ENCODE results near the gene SLC44A4. TPM values are rescaled to one million over a fixed set of nuclear protein-coding genes. Genes with fewer than 3 reads are reported as not detected.
"Not testable (repeated sequence)": the region's sequence is repeated elsewhere in the genome, so short reads cannot be mapped to it uniquely, and the experiment has no call there.

SLC44A4 gene
- total RNA-seq, 1 experiment from 2014 or later = 3.5 TPM

DNA sequence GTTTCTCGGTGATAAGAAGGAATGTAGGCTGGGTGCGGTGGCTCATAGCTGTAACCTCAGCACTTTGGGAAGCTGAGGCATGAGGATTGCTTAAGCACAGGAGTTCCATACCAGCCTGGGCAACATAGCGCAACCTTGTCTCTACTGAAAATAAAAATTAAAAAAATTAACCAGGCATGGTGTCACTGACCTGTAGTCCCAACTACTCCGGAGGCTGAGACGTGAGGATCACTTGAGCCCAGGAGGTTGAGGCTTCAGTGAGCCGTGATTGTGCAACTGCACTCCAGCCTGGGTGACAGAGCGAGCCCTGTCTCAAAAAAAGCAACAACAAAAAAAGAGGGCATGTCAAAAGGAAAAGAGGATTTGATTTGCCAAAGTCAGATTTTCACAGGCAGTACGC is 20.1 kb downstream of the SLC44A4 start:
- no peak overlapping the region for H3K9ac ChIP-seq (ENCODE audit: low read length)
- intact Hi-C loops (cut with micrococcal nuclease) = no loop called here
- H3K27me3 ChIP-seq (ENCODE audit: low read length) = no peaks in the 10 kb centered on the region
- no peak overlapping the region for H2AFZ ChIP-seq (ENCODE audit: low read length)
- ATAC-seq = no peak
- peaks cover 5% of the 10 kb centered on the region; the same call in 1 of the 2 replicates for H3K4me1 ChIP-seq (ENCODE audit: insufficient read depth, low read length)
- H3K9me2 ChIP-seq (replicated peaks; ENCODE audit: low read length) = no peaks in the 10 kb centered on the region
- ChIA-PET CTCF (no interaction called here), POLR2A (ENCODE audit: unreplicated experiment) (no interaction called here)
- TF ChIP-seq EZH2phosphoT487 (IDR thresholded peaks at IDR 0.05; ENCODE audit: borderline replicate concordance, low read length) = no peak
- no peak for TF ChIP-seq EZH2 (IDR thresholded peaks at IDR 0.05; ENCODE audit: low read length, unreplicated experiment)
- TF ChIP-seq, protein P1, sequence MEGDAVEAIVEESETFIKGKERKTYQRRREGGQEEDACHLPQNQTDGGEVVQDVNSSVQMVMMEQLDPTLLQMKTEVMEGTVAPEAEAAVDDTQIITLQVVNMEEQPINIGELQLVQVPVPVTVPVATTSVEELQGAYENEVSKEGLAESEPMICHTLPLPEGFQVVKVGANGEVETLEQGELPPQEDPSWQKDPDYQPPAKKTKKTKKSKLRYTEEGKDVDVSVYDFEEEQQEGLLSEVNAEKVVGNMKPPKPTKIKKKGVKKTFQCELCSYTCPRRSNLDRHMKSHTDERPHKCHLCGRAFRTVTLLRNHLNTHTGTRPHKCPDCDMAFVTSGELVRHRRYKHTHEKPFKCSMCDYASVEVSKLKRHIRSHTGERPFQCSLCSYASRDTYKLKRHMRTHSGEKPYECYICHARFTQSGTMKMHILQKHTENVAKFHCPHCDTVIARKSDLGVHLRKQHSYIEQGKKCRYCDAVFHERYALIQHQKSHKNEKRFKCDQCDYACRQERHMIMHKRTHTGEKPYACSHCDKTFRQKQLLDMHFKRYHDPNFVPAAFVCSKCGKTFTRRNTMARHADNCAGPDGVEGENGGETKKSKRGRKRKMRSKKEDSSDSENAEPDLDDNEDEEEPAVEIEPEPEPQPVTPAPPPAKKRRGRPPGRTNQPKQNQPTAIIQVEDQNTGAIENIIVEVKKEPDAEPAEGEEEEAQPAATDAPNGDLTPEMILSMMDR (conservative IDR thresholded peaks at IDR 0.05; ENCODE audit: low read depth, low read length) = no peak
- H3K27ac ChIP-seq (ENCODE audit: low read length) = no peak overlapping the region
- H3K4me3 ChIP-seq (ENCODE audit: low read length) = no peak overlapping the region
- no peak overlapping the region for H3K4me2 ChIP-seq (ENCODE audit: low read length)
- H4K20me1 ChIP-seq (ENCODE audit: low read length) = no peaks in the 10 kb centered on the region
- peaks cover 7% of the 10 kb centered on the region for H3K36me3 ChIP-seq (ENCODE audit: low read depth, low read length)
- H3F3A ChIP-seq (ENCODE audit: low read length, unreplicated experiment) = no peaks in the 10 kb centered on the region
- 0 out of 2 replicates have a peak, but pooled peaks cover 5% of the 10 kb centered on the region for H3K79me2 ChIP-seq (ENCODE audit: low read length)
- H3K9me3 ChIP-seq (ENCODE audit: low read length) = no peaks in the 10 kb centered on the region
- BruUV-seq (replicated peaks) = no TSS peak
- DNase-seq = no peak

DNA sequence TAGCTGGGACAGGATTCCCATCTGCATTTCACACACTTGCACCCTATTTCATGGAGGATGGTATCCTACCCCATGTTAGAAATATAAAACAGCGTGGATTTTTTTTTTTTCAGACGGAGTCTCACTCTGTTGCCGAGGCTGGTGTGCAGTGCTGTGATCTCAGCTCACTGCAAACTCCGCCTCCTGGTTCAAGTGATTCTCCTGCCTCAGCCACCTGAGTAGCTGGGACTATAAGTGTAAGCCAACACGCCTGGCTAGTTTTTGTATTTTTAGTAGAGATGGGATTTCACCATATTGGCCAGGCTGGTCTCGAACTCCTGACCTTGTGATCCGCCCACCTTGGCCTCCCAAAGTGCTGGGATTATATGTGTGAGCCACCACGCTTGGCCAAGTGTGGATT is 21.0 kb downstream of the SLC44A4 start:
- H4K20me1 ChIP-seq (ENCODE audit: low read length); CTCF ChIA-PET; H3K79me2 ChIP-seq (ENCODE audit: low read length); H3K9me3 ChIP-seq (ENCODE audit: low read length); H3K4me1 ChIP-seq (ENCODE audit: insufficient read depth, low read length); H3K9ac ChIP-seq (ENCODE audit: low read length); H3K36me3 ChIP-seq (ENCODE audit: low read depth, low read length); intact Hi-C loops (cut with micrococcal nuclease); H3K4me3 ChIP-seq (ENCODE audit: low read length); ATAC-seq; POLR2A ChIA-PET (ENCODE audit: unreplicated experiment); BruUV-seq (replicated peaks); H3F3A ChIP-seq (ENCODE audit: low read length, unreplicated experiment); H3K4me2 ChIP-seq (ENCODE audit: low read length); DNase-seq; H3K27me3 ChIP-seq (ENCODE audit: low read length); H3K9me2 ChIP-seq (replicated peaks; ENCODE audit: low read length); H3K27ac ChIP-seq (ENCODE audit: low read length); H2AFZ ChIP-seq (ENCODE audit: low read length): not testable (repeated sequence)

DNA sequence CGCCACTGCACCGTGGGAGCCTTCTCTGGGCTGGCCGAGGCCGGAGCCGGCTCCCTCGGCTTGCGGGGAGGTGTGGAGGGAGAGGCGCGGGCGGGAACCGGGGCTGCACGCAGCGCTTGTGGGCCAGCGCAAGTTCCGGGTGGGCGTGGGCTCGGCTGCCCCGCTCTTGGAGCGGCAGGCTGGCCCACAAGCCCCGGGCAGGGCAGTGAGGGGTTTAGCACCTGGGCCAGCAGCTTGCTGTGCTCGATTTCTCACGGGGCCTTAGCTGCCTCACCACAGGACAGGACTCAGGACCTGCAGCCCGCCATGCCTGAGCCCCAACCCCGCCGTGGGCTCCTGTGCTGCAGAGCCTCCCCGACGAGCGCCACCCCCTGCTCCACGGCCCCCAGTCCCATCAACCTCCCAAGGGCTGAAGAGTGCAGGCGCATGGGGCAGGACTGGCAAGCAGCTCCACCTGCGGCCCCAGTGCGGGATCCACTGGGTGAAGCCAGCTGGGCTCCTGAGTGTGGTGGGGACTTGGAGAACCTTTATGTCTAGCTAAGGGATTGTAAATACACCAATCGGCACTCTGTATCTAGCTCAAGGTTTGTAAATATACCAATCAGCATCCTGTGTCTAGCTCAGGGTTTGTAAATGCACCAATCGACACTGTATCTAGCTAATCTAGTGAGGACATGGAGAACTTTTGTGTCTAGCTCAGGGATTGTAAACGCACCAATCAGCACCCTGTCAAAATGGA is 26.6 kb downstream of the SLC44A4 start:
- H3K9me2 ChIP-seq (replicated peaks; ENCODE audit: low read length); H3K4me1 ChIP-seq (ENCODE audit: insufficient read depth, low read length); H3F3A ChIP-seq (ENCODE audit: low read length, unreplicated experiment); H2AFZ ChIP-seq (ENCODE audit: low read length); H3K27me3 ChIP-seq (ENCODE audit: low read length); H3K4me3 ChIP-seq (ENCODE audit: low read length); ATAC-seq; BruUV-seq (replicated peaks); H3K79me2 ChIP-seq (ENCODE audit: low read length); intact Hi-C loops (cut with micrococcal nuclease); DNase-seq; H3K9ac ChIP-seq (ENCODE audit: low read length); H4K20me1 ChIP-seq (ENCODE audit: low read length); H3K36me3 ChIP-seq (ENCODE audit: low read depth, low read length); H3K9me3 ChIP-seq (ENCODE audit: low read length); H3K27ac ChIP-seq (ENCODE audit: low read length); H3K4me2 ChIP-seq (ENCODE audit: low read length): not testable (repeated sequence)
- CTCF ChIA-PET = interaction anchor here (0.6 to 0.8 kb wide), 2 partner anchors 10 to 1021 kb away, joined by 4 to 7 read pairs; partner anchors contain the start of gene NEU1
- POLR2A ChIA-PET (ENCODE audit: unreplicated experiment) = interaction anchor here (0.6 to 1.2 kb wide), 2 partner anchors 11 to 37 kb away, joined by 4 to 6 read pairs; partner anchors contain the start of genes HSPA1A, HSPA1L and NEU1
